HG03139 (cell line): ENCODE data around the gene ZNF460.

Source experiments
- ATAC-seq: cut with Tn5 transposase; IDR thresholded peaks from one replicate; pipeline ENCODE4 v1.9.1; 2021; ENCODE audit not compliant: unreplicated experiment

The ZNF460 gene

DNA sequence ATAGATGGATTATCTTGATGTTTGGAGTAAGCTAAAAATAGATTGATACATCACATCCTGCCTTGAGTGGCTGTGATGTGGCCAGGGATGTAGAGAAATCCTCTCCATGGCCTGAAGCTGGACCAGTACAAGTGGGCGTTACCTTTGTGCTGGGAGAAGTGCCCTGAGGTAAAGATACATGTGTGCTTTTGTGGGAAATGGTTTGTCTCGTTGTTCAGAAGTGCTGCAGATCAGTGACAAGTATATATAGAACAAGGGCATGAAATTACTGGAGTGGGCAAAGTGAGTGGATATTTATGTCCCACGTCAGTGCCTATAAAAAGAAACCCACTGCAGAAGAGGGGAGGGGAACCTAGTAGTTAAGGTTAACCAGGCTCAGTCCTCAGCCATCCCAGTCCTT, 58.6 kb downstream of the ZNF460 start:
- ATAC-seq = no peak

DNA sequence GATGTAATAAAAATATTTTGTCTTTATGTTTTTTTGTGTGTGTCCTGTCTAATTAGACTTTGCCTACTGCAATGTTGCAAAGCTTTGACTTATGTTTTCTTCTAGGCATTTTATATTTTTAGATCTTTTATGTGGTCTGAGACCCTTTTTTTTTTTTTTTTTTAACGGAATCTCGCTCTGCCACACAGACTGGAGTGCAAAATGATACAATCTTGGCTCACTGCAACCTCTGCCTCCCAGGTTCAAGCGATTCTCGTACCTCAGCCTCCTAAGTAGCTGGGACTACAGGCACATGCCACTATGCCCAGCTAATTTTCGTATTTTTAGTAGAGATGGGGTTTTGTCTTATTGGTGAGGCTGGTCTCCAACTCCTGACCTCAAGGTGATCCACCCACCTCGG, 62.3 kb downstream of the ZNF460 start:
- ATAC-seq = no peak
